OCI-LY7 (cell line): ENCODE data around the gene NRN1L. TPM values are rescaled to one million over a fixed set of nuclear protein-coding genes. Genes with fewer than 3 reads are reported as not detected.

Experiments
- BruUV-seq: library from RNA; stranded (reverse); fragments of 400-500 nt; replicated peaks from 2 replicates; lab custom pipeline; 2021; lab: Mats Ljungman, UMichigan
- CTCF ChIA-PET: fragments of 300-600 bp; sonication (Branson Sonifier 250); formaldehyde crosslinking; loops from one replicate; lab custom pipeline; 2022; ENCODE audit warnings: antibody characterized with exemption; ENCODE audit not compliant: unreplicated experiment; lab: Charles Lee
- POLR2A ChIA-PET: fragments of 300-600 bp; sonication (Branson Sonifier 250); formaldehyde crosslinking; loops from one replicate; lab custom pipeline; 2022; ENCODE audit warnings: antibody characterized with exemption; lab: Charles Lee
- DNase-seq: peaks from one replicate; pipeline ENCODE4 v3.0.0-alpha.2; 2015; ENCODE audit warnings: low spot score
- H2AFZ ChIP-seq: fragments of 200-600 bp; sonication (generic), shearing (Covaris generic); 2 replicates; pipeline ENCODE4 v1.6.1; 2014; ENCODE audit warnings: mild to moderate bottlenecking, antibody characterized with exemption, low read length, moderate library complexity
- H3K27ac ChIP-seq: fragments of 200-600 bp; sonication (generic); 2 replicates; pipeline ENCODE4 v1.5.1; 2014; ENCODE audit warnings: mixed run types, low read depth, mild to moderate bottlenecking, moderate library complexity, low read length, inconsistent platforms; ENCODE audit not compliant: poor library complexity, severe bottlenecking
- H3K36me3 ChIP-seq: fragments of 200-600 bp; sonication (generic); 2 replicates; pipeline ENCODE4 v1.6.1; 2014; ENCODE audit warnings: mild to moderate bottlenecking, antibody characterized with exemption, low read length, moderate library complexity, mixed read lengths; ENCODE audit not compliant: insufficient read depth
- H3K4me1 ChIP-seq: fragments of 200-600 bp; sonication (generic); 2 replicates; pipeline ENCODE4 v1.5.1; 2014; ENCODE audit warnings: mild to moderate bottlenecking, low read length; ENCODE audit not compliant: insufficient read depth, poor library complexity, severe bottlenecking
- H3K4me2 ChIP-seq: fragments of 200-600 bp; sonication (generic); 2 replicates; pipeline ENCODE4 v1.6.1; 2014; ENCODE audit warnings: mild to moderate bottlenecking, low read length
- H3K4me3 ChIP-seq: fragments of 200-600 bp; sonication (generic); 2 replicates; pipeline ENCODE4 v1.5.1; 2014; ENCODE audit warnings: mild to moderate bottlenecking, low read depth, low read length; ENCODE audit not compliant: poor library complexity, severe bottlenecking
- H3K79me2 ChIP-seq: fragments of 200-600 bp; sonication (generic); 2 replicates; pipeline ENCODE4 v1.6.1; 2016; ENCODE audit warnings: low read depth, mild to moderate bottlenecking, low read length, moderate library complexity, mixed read lengths; ENCODE audit not compliant: insufficient read depth
- H3K9me2 ChIP-seq: fragments of 200-600 bp; sonication (generic); 2 replicates; pipeline ENCODE4 v1.6.1; 2016; ENCODE audit warnings: mild to moderate bottlenecking, low read length, mixed read lengths; ENCODE audit not compliant: insufficient read depth
- H3K9me3 ChIP-seq: fragments of 200-600 bp; sonication (generic); 2 replicates; pipeline ENCODE4 v1.6.1; 2014; ENCODE audit warnings: mild to moderate bottlenecking, mixed run types, low read length, mixed read lengths
- H4K20me1 ChIP-seq: fragments of 200-600 bp; sonication (generic); 2 replicates; pipeline ENCODE4 v1.6.1; 2014; ENCODE audit warnings: mild to moderate bottlenecking, antibody characterized with exemption, low read length, moderate library complexity, mixed read lengths; ENCODE audit not compliant: insufficient read depth
- EZH2phosphoT487 ChIP-seq: fragments of 200-600 bp; sonication (generic); IDR thresholded peaks from 2 replicates; pipeline ENCODE4 v1.6.1; 2018; ENCODE audit warnings: low read depth, borderline replicate concordance, mild to moderate bottlenecking, mixed run types, antibody characterized with exemption, low read length, moderate library complexity, mixed read lengths
- intact Hi-C: fragments of 100-400 bp; cut with micrococcal nuclease; formaldehyde crosslinking; loops from one replicate; pipeline ENCODE4 v1.10.0; 2022; ENCODE audit not compliant: unreplicated experiment
- total RNA-seq, 2 experiments: library from RNA; depleted of rRNA in 1 of 2; stranded (reverse); fragments of >200 nt in 1 of 2; shearing (Covaris generic) in 1 of 2; gene quantifications; 2 replicates each; pipeline ENCODE4 v1.2.3, GENCODE V29; 2014 to 2022
- TF ChIP-seq, protein P1 (sequence below): fragments of 200-600 bp; sonication (generic); conservative IDR thresholded peaks from 2 replicates; pipeline ENCODE4 v1.5.1; 2014; ENCODE audit warnings: mild to moderate bottlenecking, antibody characterized with exemption, low read length, moderate library complexity, mixed read lengths

NRN1L gene
- total RNA-seq, 2 experiments from 2014 or later, result 0.66 to 0.80 TPM

DNA sequence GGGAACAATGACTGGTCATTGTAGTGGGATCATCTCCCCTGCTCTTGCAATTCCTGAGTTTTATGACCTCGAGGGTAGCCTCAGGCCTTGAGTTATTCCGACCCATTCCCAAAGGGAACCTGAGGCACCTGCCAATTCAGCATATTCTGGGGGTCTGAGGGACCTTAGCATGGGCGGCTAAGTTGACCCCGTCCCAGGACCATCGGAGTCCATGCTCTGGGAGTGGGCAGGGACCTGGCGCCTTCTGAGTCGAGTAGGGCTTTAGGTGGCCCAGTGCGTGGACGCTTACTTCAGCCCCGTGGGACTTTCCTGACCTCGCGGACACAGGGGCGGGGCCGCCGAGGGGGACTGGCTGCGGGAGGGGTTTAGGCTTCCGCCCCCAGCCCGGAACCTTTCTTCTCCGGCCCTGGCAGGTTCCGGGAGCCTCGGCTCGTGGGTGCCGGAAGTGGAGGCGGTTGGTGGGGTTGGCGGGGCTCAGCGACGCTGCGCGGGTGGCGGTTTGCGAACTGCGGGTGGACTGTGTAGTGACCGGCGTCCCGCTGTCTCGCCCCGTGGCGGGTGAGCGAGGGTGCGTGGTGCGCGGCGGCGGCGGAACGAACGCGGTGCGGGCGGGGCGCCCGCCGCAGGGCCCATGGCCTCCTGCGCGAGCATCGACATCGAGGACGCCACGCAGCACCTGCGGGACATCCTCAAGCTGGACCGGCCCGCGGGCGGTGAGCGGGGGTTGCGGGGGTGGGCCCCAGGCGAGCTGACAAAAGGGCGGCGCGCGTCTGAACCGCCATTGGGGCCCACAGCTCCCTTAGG is 11.9 kb upstream of the NRN1L start, which contains the start of gene EDC4:
Gene EDC4, plus strand, starts transcription at position 422 of the 804 bp plus-strand sequence. Its CDS starts 210 bp downstream, at position 632.
- Histone ChIP-seq H2AFZ (peak within 1 kb of the TSS; percentile 66; the same call in 1 of the 2 replicates), H3K4me1 (peaks cover 23% of the 10 kb centered on the region), H3K4me3 (peak within 1 kb of the TSS; percentile 95), H3K9me2 (no peaks in the 10 kb centered on the region), H3K27ac (peak within 1 kb of the TSS; percentile 48), H3K9me3 (no peaks in the 10 kb centered on the region), H3K79me2 (peaks cover 29% of the 10 kb centered on the region), H3K36me3 (peaks cover 68% of the 10 kb centered on the region), H4K20me1 (no peaks in the 10 kb centered on the region), H3K4me2 (peak within 1 kb of the TSS; percentile 83)
- TF ChIP-seq EZH2phosphoT487, result no peak
- TF ChIP-seq, protein P1, sequence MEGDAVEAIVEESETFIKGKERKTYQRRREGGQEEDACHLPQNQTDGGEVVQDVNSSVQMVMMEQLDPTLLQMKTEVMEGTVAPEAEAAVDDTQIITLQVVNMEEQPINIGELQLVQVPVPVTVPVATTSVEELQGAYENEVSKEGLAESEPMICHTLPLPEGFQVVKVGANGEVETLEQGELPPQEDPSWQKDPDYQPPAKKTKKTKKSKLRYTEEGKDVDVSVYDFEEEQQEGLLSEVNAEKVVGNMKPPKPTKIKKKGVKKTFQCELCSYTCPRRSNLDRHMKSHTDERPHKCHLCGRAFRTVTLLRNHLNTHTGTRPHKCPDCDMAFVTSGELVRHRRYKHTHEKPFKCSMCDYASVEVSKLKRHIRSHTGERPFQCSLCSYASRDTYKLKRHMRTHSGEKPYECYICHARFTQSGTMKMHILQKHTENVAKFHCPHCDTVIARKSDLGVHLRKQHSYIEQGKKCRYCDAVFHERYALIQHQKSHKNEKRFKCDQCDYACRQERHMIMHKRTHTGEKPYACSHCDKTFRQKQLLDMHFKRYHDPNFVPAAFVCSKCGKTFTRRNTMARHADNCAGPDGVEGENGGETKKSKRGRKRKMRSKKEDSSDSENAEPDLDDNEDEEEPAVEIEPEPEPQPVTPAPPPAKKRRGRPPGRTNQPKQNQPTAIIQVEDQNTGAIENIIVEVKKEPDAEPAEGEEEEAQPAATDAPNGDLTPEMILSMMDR, result no peak
- BruUV-seq, result no TSS peak
- peak; percentile 87 for DNase-seq
- intact Hi-C loops, result loop anchor here (1.0 kb wide), 1 partner anchor 27 kb away; the partner anchor contains the start of gene NUTF2
- CTCF ChIA-PET, result interaction anchor here (0.6 kb wide), 1 partner anchor 25 kb away, joined by 3 read pairs; no protein-coding TSS in a partner anchor
- POLR2A ChIA-PET, result interaction anchor here (0.6 to 1.2 kb wide), 2 partner anchors 10 to 139 kb away, joined by 3 to 4 read pairs; no protein-coding TSS in a partner anchor

DNA sequence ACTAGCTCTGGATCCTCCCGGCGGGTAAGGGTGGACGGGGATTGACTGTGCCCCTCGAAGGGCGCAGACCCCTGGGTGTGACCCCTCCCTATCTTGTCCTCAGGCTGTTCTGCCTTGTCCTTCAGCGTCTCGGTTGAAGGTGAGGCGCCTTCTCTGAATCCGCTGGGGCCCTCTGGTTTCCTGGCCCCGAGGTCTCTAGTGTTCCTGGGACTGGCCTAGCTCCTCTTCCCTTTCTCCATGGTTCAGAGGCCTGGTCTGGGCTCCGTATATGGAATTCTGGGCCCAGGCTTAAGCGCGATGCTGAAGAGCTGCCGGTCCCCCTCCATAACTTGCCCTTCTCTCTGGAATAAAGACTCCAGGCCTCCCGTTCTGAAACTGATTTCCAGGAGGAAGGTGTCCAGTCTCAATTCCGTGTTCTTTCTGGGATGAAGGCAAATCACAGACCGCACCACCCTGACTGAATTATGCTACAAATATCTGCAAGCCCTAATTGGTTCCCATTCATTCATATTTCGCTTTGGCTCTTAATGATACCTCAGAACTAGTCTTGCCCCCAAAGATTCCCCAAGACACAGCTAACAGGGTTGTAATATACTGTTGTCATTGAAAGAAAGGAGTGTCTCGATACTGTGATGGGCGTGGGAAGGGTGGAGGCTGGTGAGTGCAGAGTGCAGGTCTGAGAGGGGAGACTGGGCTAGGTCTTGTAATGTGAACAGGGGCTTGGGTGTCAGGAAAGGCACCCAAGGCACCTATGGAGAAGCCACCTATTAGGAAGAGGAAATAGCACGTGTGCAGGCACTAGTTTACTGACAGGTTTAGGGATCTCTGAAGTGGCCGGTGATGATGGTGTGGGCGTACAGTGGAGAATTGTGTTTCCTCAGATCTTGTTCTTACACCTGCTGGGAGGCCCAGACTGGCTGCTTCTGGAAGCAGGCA is 11.0 kb upstream of the NRN1L start:
- TF ChIP-seq, protein P1, result no peak
- TF ChIP-seq EZH2phosphoT487, result no peak
- H3K4me2 ChIP-seq, result peak overlapping the region; percentile 83
- peaks cover 29% of the 10 kb centered on the region for H3K79me2 ChIP-seq
- peak overlapping the region; percentile 66; the same call in 1 of the 2 replicates for H2AFZ ChIP-seq
- H3K4me1 ChIP-seq, result peaks cover 23% of the 10 kb centered on the region
- no peaks in the 10 kb centered on the region for H3K9me3 ChIP-seq
- ChIA-PET POLR2A (interaction anchor here (0.6 to 1.2 kb wide), 4 partner anchors 11 to 138 kb away, joined by 3 to 4 read pairs (median 4); no protein-coding TSS in a partner anchor), CTCF (interaction anchor here (0.6 to 1.3 kb wide), 2 partner anchors 26 to 30 kb away, joined by 3 read pairs; no protein-coding TSS in a partner anchor)
- TSS peak; percentile 12 for BruUV-seq
- H4K20me1 ChIP-seq, result no peaks in the 10 kb centered on the region
- H3K27ac ChIP-seq, result peak overlapping the region; percentile 48
- no peaks in the 10 kb centered on the region for H3K9me2 ChIP-seq
- peak overlapping the region; percentile 95 for H3K4me3 ChIP-seq
- peak; percentile 20 for DNase-seq
- peaks cover 68% of the 10 kb centered on the region for H3K36me3 ChIP-seq
- intact Hi-C loops, result no loop called here
